Duodenal mucosa (tissue), 2 donors: Measurements from ENCODE around the gene SRXN1.

Experiments
- H3K27ac ChIP-seq: one replicate; pipeline ENCODE4 v1.7.0; 2013; ENCODE audit warnings: low read depth, low read length
- H3K27me3 ChIP-seq, 2 donors: one replicate each; pipeline ENCODE4 v1.7.0; 2013; ENCODE audit warnings: low read length in 2 of 2, control low read depth in 1 of 2; ENCODE audit not compliant: insufficient read depth in 2 of 2, control insufficient read depth in 1 of 2
- H3K36me3 ChIP-seq, 2 donors: one replicate each; pipeline ENCODE4 v1.7.0; 2013; ENCODE audit warnings: low read length in 2 of 2, control low read depth in 1 of 2; ENCODE audit not compliant: insufficient read depth in 2 of 2, control insufficient read depth in 1 of 2
- H3K4me1 ChIP-seq, 2 donors: one replicate each; pipeline ENCODE4 v1.7.0; 2013; ENCODE audit warnings: low read length in 2 of 2, control low read depth in 1 of 2; ENCODE audit not compliant: insufficient read depth in 2 of 2, control insufficient read depth in 1 of 2
- H3K4me3 ChIP-seq, 2 donors: one replicate each; pipeline ENCODE4 v1.7.0; 2013; ENCODE audit warnings: low read length in 2 of 2, low read depth in 1 of 2
- H3K9ac ChIP-seq, 2 donors: one replicate each; pipeline ENCODE4 v1.7.0; 2013; ENCODE audit warnings: low read length in 2 of 2, low read depth in 1 of 2
- H3K9me3 ChIP-seq, 2 donors: one replicate each; pipeline ENCODE4 v1.7.0; 2013; ENCODE audit warnings: low read length in 2 of 2, control low read depth in 1 of 2; ENCODE audit not compliant: control insufficient read depth in 1 of 2

SRXN1 gene

GRCh38 chr20:635893-636338 is 17.1 kb downstream of the SRXN1 start:
- Histone ChIP-seq H3K27me3 (peaks cover 0 to 5% of the 10 kb centered on the region in 2 donors), H3K4me1 (no peaks in the 10 kb centered on the region), H3K36me3 (no peaks in the 10 kb centered on the region)

DNA sequence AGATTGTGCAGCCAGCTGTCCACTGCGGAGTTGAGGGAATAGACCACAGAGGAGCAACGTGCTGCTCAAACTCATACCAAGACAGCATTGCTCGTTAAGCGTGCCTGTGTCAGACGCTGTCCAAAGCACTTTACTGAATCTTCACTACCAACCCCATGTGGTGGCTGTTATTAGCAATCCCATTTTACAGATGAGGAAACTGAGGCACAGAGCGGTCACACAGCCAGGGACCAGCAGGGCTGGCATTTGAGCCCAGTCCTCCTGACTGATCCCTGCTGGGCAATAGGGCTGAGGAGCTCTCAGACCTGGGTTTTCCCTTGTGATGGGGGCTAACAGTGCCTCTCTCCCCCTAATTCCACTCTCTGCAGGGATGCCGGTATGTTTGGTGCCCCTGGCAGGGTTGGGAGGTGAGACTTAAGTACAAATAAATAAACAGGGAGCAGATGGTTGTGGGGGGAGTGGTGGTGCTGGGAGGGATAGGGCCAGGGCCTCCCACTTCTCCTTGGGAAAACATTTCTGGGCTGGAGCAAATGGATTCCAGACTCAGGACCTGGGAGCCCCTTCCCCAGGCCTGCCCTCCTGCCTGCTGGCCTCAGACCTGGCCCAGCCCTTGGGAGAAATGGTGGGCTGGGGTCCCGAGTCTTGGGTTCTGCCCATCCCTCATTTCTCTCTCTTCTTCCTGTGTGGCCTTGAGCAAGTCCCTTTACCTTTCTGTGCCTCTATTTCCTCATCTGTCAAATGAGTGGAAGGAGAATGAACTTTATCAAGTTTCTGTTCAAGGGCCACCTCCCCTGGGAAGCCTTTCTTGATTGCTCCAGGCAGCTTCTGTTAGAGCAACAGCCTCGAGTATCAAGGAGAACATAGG is 17.7 kb downstream of the SRXN1 start:
- H3K36me3 ChIP-seq: no peaks in the 10 kb centered on the region
- H3K4me3 ChIP-seq: no peak overlapping the region
- H3K27me3 ChIP-seq: peaks cover 0 to 5% of the 10 kb centered on the region in 2 donors
- H3K27ac ChIP-seq: no peak overlapping the region
- H3K9ac ChIP-seq: no peak overlapping the region
- no peaks in the 10 kb centered on the region for H3K9me3 ChIP-seq
- no peaks in the 10 kb centered on the region for H3K4me1 ChIP-seq

More at GRCh38 chr20:635893-636338, 17.1 kb downstream of the SRXN1 start:
- no peak overlapping the region for H3K9ac ChIP-seq
- no peaks in the 10 kb centered on the region for H3K9me3 ChIP-seq
- H3K4me3 ChIP-seq: no peak overlapping the region
- H3K27ac ChIP-seq: no peak overlapping the region

- Histone ChIP-seq H3K9me3 (no peaks in the 10 kb centered on the region), H3K4me1 (no peaks in the 10 kb centered on the region), H3K27ac (no peak overlapping the region), H3K9ac (no peak overlapping the region), H3K36me3 (no peaks in the 10 kb centered on the region), H3K27me3 (peaks cover 0 to 5% of the 10 kb centered on the region in 2 donors), H3K4me3 (no peak overlapping the region)
Observed at GRCh38 chr20:634148-634925, 18.7 kb downstream of the SRXN1 start.

- Histone ChIP-seq H3K4me1 (no peaks in the 10 kb centered on the region), H3K36me3 (no peaks in the 10 kb centered on the region), H3K9me3 (no peaks in the 10 kb centered on the region), H3K4me3 (no peak overlapping the region), H3K27ac (no peak overlapping the region), H3K9ac (no peak overlapping the region), H3K27me3 (peaks cover 0 to 5% of the 10 kb centered on the region in 2 donors)
Observed at GRCh38 chr20:631101-631500, 21.9 kb downstream of the SRXN1 start.

DNA sequence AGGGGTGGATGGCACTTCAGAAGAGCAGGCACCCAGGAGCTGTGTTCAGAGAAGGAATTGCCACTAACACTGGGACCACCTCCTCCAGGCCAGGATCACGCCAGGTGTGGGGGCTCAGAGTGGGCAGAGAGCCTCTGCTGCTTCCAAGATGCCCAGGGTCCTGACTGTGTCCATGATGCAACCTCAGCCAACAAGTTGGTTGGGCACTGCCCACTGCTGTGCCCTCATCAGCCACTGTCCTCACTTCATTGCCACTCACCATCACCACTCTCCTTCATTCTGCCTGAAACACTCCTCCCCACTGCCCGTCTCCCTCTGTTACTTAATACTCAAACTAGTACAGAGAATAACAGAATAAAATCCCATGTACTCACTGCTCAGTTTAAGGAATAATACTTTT is 26.4 kb downstream of the SRXN1 start:
- H3K9me3 ChIP-seq: no peaks in the 10 kb centered on the region
- no peak overlapping the region for H3K9ac ChIP-seq
- H3K4me3 ChIP-seq: no peak overlapping the region
- H3K36me3 ChIP-seq: no peaks in the 10 kb centered on the region
- no peak overlapping the region for H3K27ac ChIP-seq
- no peaks in the 10 kb centered on the region for H3K4me1 ChIP-seq
- H3K27me3 ChIP-seq: peaks cover 0 to 7% of the 10 kb centered on the region in 2 donors

DNA sequence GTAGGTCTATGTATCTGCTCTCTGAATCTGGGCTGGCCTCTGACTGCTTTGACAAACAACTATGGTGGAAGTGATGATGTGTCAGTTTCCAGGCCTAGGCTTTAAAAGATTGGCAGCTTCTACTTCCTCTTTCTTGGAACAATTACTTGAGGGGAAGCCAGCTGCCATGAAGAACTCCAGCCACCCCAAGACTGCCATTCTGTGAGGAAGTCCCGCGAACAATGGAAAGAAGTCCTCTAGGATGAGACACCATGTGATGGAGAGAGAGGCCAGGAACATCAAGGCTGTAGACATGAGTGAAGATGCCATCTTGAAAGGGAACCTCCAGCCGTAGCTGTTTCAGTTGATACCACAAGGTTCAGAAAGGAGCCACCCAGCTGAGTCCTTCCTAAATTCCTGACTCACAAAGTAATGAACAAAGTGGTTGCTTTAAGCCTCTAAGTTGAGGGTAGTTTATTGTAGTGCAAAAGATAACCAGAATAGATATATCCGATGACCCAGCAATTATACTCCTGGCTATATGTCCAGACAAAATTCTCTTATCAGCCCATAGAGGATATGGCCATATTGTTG is 27.6 kb downstream of the SRXN1 start:
- no peaks in the 10 kb centered on the region for H3K36me3 ChIP-seq
- H3K27ac ChIP-seq: no peak overlapping the region
- H3K4me1 ChIP-seq: no peaks in the 10 kb centered on the region
- H3K4me3 ChIP-seq: no peak overlapping the region
- no peak overlapping the region for H3K9ac ChIP-seq
- no peaks in the 10 kb centered on the region for H3K9me3 ChIP-seq
- H3K27me3 ChIP-seq: peaks cover 5 to 7% of the 10 kb centered on the region in 2 donors

DNA sequence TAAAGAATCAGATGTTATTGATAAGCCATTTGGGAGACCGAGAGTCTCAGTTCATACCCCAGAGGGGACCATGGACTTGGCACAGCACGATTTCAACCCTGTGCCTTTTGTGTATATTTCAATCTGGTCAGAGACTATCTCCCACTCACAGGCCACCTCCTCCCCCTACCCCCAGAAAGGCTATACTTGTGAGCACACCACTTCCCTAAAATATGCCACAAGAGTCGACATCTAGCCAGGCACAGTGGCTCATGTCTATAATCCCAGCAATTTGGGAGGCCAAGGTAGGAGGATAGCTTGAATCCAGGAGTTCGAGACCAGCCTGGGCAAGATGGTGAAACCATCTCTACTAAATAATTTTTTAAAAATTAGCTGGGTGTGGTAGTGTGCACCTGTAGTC is 29.3 kb downstream of the SRXN1 start:
- Histone ChIP-seq H3K9me3 (no peaks in the 10 kb centered on the region), H3K27ac (no peak overlapping the region), H3K4me1 (no peaks in the 10 kb centered on the region), H3K27me3 (peaks cover 8 to 13% of the 10 kb centered on the region in 2 donors), H3K9ac (no peak overlapping the region), H3K4me3 (no peak overlapping the region), H3K36me3 (no peaks in the 10 kb centered on the region)

GRCh38 chr20:623021-623420 is 30.0 kb downstream of the SRXN1 start:
- Histone ChIP-seq H3K36me3 (no peaks in the 10 kb centered on the region), H3K9ac (no peak overlapping the region), H3K9me3 (peaks cover 3 to 4% of the 10 kb centered on the region in 2 donors), H3K4me1 (no peaks in the 10 kb centered on the region), H3K27ac (no peak overlapping the region), H3K27me3 (peaks cover 8 to 13% of the 10 kb centered on the region in 2 donors), H3K4me3 (no peak overlapping the region)

DNA sequence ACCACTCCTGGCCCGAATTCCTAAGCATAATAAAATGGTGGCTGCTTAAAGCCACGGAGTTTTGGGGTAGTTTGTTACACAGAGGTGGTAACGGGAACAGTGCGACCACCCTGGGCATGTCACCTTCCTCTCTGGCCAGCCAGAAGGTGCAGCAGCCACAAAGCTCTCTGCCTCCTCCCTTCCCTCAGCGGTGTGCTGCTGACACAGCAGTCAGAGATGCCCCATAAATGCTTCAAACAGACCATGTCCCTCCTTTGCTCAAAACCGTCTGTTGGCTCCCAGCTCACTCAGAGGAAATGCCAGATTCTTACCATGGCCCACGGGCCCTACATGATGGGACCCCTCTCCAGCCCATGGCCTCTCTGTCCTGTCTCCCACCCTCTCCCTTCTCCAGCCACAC is 30.8 kb downstream of the SRXN1 start:
- Histone ChIP-seq H3K4me3 (no peak overlapping the region), H3K36me3 (no peaks in the 10 kb centered on the region), H3K4me1 (no peaks in the 10 kb centered on the region), H3K27me3 (peaks cover 8 to 13% of the 10 kb centered on the region in 2 donors), H3K9me3 (peaks cover 5 to 7% of the 10 kb centered on the region in 2 donors), H3K9ac (no peak overlapping the region), H3K27ac (no peak overlapping the region)
